Ammon's horn (tissue), 1 donor: Measurements from ENCODE around the gene CHRNB4.

Source experiments
- DNase-seq: peaks from one replicate; pipeline ENCODE4 v3.0.0-alpha.2; 2016; ENCODE audit warnings: low spot score

Gene CHRNB4

GRCh38 chr15:78633348-78633747 lies 7.7 kb downstream of the CHRNB4 start:
- DNase-seq, result no peak

- DNase-seq, result no peak
These were observed 9.9 kb downstream of the CHRNB4 start for GRCh38 chr15:78630886-78631633.

DNA sequence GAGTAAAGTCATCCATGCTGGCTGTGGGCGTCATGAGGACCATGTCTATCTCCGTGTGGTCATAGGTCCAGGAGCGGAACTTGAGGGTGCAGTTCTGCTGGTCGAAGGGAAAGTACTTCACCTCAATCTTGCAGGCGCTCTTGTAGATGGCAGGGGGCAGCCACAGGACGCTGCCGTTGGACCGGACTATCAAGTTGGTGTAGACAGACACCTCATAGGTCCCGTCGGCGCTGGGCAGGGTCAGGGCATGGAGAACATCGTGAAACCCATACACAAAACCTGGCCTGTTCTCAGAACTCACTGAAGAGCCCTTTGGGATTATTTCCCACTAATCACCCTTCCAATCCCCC lies 11.3 kb downstream of the CHRNB4 start:
- DNase-seq, result no peak

DNA sequence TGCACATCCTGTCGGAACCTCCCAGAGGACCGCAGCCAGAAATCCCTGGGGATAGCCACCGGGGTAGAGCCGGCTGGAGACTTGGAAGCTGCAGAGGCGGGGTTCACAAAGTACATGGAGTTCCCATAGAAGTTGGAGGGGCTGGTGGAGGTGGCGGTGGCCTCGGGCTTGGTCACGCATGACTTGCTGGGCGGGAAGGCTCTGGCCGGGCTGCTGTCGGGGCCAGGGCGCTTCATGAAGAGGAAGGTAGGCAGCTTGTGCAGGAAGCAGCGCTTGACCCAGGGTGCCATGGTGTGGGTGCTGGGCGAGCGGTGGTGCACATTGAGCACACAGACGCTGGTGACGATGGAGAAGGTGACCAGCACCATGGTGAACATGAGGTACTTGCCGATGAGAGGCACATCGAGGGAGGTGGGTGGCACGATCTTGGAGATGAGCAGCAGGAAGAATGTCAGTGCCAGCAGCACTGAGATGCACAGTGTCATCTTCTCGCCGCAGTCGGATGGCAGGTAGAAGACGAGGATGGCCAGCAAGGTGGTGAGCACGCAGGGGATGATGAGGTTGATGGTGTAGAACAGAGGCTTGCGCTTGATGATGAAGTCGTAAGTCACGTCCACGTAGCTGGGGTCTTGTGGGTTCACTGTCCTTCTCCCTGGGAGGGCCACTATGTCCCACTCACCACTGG lies 11.8 kb downstream of the CHRNB4 start:
- no peak for DNase-seq

DNA sequence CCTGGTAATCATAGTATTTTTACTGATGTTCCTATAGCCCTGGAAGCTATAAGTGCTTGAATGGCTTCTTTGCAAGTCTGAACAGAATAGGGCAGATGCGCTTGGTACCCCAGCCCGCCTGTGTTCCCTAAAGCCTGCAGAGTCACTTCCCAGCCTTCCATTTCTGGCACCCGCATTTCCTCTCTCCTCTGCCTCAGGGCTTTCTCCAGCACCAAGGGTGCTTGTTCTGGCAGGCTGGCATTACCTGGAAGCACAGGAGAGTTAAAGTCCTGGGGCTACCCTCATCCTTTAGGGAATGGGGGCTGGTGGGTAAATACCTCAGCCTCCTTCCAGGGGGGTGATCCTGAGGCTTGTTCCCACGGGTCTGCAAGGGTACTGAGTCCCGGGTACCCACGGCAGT lies 12.8 kb downstream of the CHRNB4 start:
- no peak for DNase-seq

DNA sequence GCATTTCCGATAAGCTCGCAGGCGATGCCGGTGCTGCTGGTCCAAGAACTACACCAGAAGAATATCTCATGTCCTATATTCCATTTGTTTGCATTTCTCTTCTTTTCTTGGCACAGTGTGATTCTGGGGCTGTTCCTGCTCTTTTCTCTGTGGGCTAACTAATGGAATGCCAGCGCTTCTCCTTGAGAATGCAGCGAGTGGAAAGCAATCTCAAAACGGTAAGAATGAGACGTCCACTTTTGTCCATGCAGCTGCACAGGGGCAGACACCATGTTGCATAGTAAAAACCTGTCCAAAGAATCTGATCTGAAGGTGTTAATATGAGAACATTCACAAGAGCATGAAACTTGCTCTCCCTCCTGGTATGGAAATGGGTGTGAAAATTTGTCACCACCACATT lies 13.7 kb downstream of the CHRNB4 start:
- DNase-seq, result no peak

GRCh38 chr15:78626381-78626995 lies 14.5 kb downstream of the CHRNB4 start:
- DNase-seq, result no peak

DNA sequence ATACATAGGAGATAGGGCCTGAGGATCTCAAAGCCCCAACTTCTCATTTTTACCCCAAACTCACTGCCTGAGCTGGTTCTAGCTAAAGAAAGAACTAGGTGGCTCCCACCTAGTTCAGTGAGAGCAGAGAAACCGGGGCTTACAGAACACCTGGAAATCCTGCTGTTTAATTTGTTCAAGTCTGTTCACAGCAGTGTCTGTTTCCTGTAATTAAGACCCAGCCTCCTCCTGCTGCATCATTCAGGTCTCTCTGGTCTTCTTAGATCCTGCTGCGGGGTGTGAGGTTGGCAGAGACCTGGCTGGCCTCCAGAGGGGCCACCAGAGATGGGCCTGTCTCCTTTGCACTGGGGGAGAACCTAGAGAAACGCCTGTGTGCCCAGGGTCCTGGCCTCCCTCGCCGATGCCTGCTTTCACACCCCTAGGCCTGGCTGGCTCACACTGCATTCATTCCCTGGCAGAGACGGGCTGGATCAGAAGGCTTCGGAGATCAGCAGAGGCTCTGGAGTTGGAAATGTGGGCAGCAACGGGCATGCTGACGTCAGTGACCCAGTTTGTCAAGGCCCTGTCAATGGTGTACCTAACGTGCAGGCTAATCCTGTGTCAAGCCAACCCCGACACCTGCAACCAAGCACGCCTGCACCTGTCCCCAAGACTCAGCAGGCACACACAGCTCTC lies 15.3 kb downstream of the CHRNB4 start:
- DNase-seq, result no peak

DNA sequence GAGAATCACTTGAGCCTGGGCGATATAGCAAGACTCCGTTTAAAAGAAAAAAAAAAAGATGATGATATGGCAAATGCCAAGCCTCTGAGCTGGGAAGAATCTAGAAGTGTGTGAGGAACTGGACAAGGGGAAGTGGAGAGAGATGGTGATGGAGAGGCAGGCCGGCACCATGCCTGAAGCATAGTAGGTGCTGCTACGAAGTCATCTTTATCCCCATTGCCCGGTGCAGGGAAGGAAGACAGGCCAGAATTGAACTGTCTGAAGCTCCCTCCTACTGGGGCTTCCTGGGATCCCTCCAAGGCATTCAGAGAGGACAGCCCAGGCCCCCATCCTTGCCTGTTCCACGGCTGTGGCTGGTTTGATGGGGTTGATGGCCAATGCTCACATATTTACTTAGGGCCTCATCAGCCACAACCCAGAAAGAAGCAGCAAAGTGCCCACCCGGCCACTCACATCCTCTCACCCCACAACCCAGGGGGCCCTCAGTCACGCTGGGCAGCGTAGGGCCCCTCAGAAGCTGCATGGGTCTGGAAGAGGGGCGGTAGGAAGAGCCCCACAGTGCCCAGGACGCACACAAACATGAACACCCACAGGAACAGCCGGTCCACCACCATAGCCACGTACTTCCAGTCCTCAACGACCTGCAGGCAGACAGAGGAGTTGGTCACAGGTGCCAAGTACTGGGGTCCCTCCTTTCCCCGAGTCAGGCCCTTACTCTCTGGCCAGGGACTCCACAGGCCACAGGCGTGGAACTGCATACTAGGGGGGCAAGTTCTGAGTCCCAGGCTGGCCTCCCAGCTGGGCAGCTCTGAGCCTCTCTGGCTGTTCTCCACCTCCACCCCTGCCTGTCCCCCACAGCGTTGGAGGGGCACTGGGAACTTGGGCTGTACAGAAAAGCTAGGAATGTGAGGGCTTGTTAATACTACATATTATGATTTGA lies 16.1 kb downstream of the CHRNB4 start:
- DNase-seq, result no peak

DNA sequence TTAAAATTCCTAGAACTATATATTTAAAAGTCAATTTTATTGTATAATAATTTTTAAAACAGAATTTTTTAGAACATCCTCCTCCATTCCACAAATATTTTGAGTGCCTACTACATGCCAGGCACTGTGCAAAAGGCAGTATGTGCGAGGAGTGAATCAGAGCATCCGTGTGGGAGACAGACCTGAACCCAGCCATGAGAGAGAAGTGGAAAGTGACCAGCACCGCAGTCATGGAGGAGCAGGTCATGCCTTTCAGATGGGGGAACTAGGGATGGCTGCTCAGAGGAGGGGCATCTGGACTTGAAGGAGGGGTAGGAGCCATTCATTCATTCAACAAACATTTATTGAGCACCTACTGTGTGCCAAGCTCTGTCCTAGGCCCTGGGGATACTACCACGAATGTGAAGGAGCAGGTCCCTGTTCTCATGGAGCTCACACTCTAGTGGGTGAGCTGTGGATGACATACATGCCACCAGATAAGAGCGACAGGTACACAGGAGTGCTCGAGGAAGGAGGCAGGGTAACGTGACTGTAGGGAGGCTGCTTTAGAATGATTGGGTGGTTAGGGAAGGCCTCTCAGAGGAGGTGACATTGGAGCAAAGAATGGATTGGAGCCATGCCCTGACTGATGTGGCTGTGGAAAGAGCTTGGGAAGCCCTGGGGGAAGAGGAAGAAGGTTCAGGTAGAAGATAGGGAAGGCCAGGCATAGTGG lies 17.1 kb downstream of the CHRNB4 start:
- no peak for DNase-seq

GRCh38 chr15:78621810-78622402 lies 19.1 kb downstream of the CHRNB4 start:
- DNase-seq, result no peak

- no peak for DNase-seq
These were observed 20.2 kb downstream of the CHRNB4 start, which contains the start of gene CHRNA3 for GRCh38 chr15:78620527-78621421. CHRNA3 (minus strand) TSS chr15:78620996; CDS start chr15:78620794, 202 bp downstream.

DNA sequence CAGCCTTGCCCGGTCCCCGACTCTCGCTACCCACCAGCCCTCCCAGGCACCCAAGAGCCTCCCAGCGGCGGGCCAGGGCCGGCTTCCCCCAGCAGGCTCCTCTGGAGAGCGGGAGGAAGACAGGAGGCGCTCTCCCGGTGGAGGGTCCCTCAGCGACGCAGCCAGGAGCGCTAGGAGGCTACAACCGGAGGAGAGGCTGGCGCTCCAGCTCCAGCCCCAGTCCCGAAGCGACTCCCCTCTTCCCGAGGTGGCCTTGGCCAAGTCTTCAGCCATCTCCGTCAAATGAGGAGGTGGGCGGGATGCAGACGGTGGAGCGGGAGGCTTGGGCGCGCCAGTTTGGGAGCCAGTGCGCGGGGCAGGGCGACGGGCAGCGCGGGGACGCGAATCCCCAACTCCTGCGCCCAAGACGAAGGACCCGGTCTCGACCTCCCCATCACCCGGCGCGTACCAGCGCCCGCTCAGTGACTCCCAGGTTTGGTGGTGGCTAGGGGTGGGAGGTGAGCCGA lies 20.9 kb downstream of the CHRNB4 start:
- DNase-seq, result no peak

GRCh38 chr15:78619022-78619950 lies 21.7 kb downstream of the CHRNB4 start:
- DNase-seq, result no peak

DNA sequence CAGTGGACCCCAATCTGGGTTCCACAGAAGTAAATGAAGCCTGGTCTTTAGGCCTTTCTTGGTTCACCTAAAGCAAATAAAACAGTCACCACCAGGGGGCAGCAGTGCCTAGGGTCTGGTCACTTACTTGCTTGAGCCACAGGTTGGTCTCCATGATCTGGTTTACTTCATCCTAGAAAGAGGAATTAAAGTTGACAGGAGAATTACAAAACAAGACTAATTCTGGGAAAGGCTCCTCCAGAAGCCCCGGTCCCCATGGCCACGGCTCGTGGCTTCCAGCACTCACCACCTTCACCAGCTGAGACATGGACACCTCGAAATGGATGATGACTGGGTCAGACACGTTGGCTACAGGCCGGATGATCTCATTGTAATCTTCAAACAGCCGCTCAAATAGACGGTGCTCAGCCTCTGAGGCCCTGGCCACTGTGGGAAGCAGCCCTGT lies 22.5 kb downstream of the CHRNB4 start:
- peak; percentile 87 for DNase-seq

DNA sequence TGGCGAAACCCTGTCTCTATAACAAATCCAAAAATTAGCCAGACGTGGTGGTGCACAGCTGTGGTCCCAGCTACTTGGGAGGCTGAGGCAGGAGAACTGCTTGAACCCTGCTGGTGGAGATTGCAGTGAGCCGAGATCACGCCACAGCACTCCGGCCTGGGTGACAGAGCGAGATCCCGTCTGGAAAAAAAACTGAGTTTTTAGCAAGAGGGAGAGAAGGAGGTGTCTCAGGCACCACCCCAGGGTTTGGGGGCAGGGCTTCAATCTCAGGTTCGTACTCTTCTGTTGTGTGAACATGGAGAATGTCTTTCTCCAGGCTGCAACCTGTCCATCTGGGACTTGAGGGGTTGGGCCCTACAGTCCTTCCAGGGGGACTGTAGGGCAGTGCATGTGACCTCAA lies 22.9 kb downstream of the CHRNB4 start:
- DNase-seq, result no peak

- no peak for DNase-seq
These were observed 23.5 kb downstream of the CHRNB4 start for GRCh38 chr15:78617516-78617915.

DNA sequence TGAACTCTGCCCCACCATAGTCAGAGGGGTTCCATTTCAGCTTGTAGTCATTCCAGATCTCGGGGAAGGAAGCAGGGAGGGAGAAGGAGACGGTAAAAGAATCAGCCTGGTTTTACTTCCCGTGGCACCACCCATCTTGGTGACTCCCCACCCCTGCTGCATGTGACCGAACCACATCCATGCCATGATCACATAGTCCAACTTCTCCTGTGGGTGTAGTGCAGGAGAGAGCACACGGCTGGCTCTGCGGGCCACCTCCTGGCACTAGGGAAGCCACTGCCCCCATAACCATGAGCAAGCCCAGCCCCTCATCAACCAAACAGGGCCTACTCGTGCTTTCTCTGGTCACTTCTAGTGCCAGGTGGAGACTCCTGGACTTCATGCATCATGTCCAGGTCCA lies 23.9 kb downstream of the CHRNB4 start:
- no peak for DNase-seq
